Lower lobe of right lung (tissue), 2 donors: ENCODE measurements around the gene GRIK5. TPM values are rescaled to one million over a fixed set of nuclear protein-coding genes. Genes with fewer than 3 reads are reported as not detected.

Source experiments
- ATAC-seq, 2 donors: fragments of 200-7000 bp; cut with Tn5 transposase; one replicate each; pipeline ENCODE4 v1.9.1; 2020 to 2022; ENCODE audit warnings: mild to moderate bottlenecking in 2 of 2, moderate library complexity in 2 of 2
- DNase-seq: peaks from one replicate; pipeline ENCODE4 v3.0.0-alpha.2; 2020
- H3K27ac ChIP-seq: fragments of 200-600 bp; one replicate; pipeline ENCODE4 v1.8.0; 2022
- H3K27me3 ChIP-seq: fragments of 200-600 bp; one replicate; pipeline ENCODE4 v1.8.0; 2022; ENCODE audit warnings: low read depth
- H3K36me3 ChIP-seq: fragments of 200-600 bp; one replicate; pipeline ENCODE4 v1.8.0; 2022; ENCODE audit warnings: mild to moderate bottlenecking
- H3K4me1 ChIP-seq: fragments of 200-600 bp; one replicate; pipeline ENCODE4 v1.8.0; 2022
- H3K4me3 ChIP-seq: fragments of 200-600 bp; one replicate; pipeline ENCODE4 v1.8.0; 2022; ENCODE audit warnings: mild to moderate bottlenecking
- H3K9me3 ChIP-seq: fragments of 200-600 bp; one replicate; pipeline ENCODE4 v1.8.0; 2022
- intact Hi-C: fragments of 100-400 bp; cut with DNase I; formaldehyde crosslinking; loops from one replicate; pipeline ENCODE4 v1.11.0; 2022
- total RNA-seq: library from RNA; stranded (reverse); fragmentation: NEBNext Ultra II Directional; extraction: Animal tissue kit (Norgen Biotek cat#: 25700); gene quantifications from one replicate; pipeline ENCODE4 v1.2.1, GENCODE V29; 2021
- TF ChIP-seq, protein P1 (sequence below): fragments of 200-600 bp; IDR thresholded peaks from one replicate; pipeline ENCODE4 v1.8.0; 2022; ENCODE audit warnings: antibody characterized with exemption, mild to moderate bottlenecking
- donor health status: DM: no; HTN: yes; CAD: no; lungs with severe emphysema.

The GRIK5 gene
- total RNA-seq, 1 donor from 2014 or later = 0.41 TPM

DNA sequence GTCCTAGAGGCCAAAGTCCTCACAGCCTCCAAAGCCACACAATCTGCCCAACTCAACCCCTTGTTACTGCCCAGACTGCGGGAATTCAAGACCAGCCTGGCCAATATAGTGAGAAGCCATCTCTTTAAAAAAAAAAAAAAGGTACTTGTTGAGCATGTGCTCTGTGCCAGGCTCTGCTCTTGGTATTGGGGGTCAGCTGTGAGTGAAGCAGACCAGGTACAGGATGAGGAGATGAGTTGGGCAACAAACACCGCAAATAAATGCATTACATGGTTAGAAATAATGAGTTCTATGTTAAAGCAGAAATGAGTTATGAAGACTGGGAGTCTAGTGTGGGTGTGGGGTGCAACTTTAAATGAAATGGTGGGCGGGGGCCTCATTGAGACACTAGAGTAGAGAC, 9.9 kb downstream of the GRIK5 start:
- intact Hi-C loops = no loop called here
- H3K27me3 ChIP-seq = peaks cover under 1% of the 10 kb centered on the region
- H3K36me3 ChIP-seq = no peaks in the 10 kb centered on the region
- no peaks in the 10 kb centered on the region for H3K9me3 ChIP-seq
- H3K4me1 ChIP-seq = no peaks in the 10 kb centered on the region
- ATAC-seq (no peak), DNase-seq (no peak)
- H3K27ac ChIP-seq = no peak overlapping the region
- TF ChIP-seq, protein P1, sequence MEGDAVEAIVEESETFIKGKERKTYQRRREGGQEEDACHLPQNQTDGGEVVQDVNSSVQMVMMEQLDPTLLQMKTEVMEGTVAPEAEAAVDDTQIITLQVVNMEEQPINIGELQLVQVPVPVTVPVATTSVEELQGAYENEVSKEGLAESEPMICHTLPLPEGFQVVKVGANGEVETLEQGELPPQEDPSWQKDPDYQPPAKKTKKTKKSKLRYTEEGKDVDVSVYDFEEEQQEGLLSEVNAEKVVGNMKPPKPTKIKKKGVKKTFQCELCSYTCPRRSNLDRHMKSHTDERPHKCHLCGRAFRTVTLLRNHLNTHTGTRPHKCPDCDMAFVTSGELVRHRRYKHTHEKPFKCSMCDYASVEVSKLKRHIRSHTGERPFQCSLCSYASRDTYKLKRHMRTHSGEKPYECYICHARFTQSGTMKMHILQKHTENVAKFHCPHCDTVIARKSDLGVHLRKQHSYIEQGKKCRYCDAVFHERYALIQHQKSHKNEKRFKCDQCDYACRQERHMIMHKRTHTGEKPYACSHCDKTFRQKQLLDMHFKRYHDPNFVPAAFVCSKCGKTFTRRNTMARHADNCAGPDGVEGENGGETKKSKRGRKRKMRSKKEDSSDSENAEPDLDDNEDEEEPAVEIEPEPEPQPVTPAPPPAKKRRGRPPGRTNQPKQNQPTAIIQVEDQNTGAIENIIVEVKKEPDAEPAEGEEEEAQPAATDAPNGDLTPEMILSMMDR = no peak
- H3K4me3 ChIP-seq = no peak overlapping the region

DNA sequence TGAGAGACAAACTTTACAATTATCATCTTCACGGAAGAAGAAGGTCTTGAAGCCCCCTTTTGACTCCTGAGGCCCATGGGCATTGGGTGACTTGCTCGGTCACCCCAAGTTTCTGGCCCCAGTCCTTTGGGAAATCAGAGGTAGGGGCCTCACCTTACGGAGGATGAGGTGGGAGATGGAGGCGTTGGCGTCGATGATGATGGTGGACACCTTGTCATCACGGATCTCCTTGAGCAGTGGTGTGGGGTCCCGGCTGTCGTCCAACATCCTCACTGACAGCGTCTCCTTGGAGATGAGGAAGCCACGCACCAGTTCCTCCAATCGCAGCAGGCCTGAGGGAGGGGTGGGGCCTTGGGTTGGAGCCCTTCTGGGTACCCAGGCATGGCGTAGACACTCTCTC, 10.8 kb downstream of the GRIK5 start:
- Histone ChIP-seq H3K27ac (no peak overlapping the region), H3K36me3 (no peaks in the 10 kb centered on the region), H3K9me3 (no peaks in the 10 kb centered on the region), H3K4me1 (no peaks in the 10 kb centered on the region), H3K27me3 (no peaks in the 10 kb centered on the region), H3K4me3 (no peak overlapping the region)
- ATAC-seq (no peak), DNase-seq (no peak)
- TF ChIP-seq, protein P1 = no peak
- intact Hi-C loops = no loop called here

GRCh38 chr19:42057846-42058245, 12.2 kb downstream of the GRIK5 start:
- TF ChIP-seq, protein P1 = no peak
- intact Hi-C loops = no loop called here
- Histone ChIP-seq H3K4me1 (no peaks in the 10 kb centered on the region), H3K9me3 (no peaks in the 10 kb centered on the region), H3K27ac (no peak overlapping the region), H3K27me3 (no peaks in the 10 kb centered on the region), H3K36me3 (no peaks in the 10 kb centered on the region), H3K4me3 (no peak overlapping the region)
- DNase-seq (no peak), ATAC-seq (no peak)

- TF ChIP-seq, protein P1 = no peak
- intact Hi-C loops = no loop called here
- Histone ChIP-seq H3K9me3 (no peaks in the 10 kb centered on the region), H3K4me3 (no peak overlapping the region), H3K27me3 (no peaks in the 10 kb centered on the region), H3K4me1 (no peaks in the 10 kb centered on the region), H3K36me3 (no peaks in the 10 kb centered on the region), H3K27ac (no peak overlapping the region)
- no peak for DNase-seq
- ATAC-seq = no peak
Measured at GRCh38 chr19:42054205-42054604, 15.8 kb downstream of the GRIK5 start.

GRCh38 chr19:42053037-42053935, 16.7 kb downstream of the GRIK5 start:
- H3K27ac ChIP-seq = no peak overlapping the region
- no peaks in the 10 kb centered on the region for H3K36me3 ChIP-seq
- H3K4me3 ChIP-seq = no peak overlapping the region
- TF ChIP-seq, protein P1 = no peak
- DNase-seq = no peak
- H3K27me3 ChIP-seq = no peaks in the 10 kb centered on the region
- no peaks in the 10 kb centered on the region for H3K9me3 ChIP-seq
- H3K4me1 ChIP-seq = no peaks in the 10 kb centered on the region
- intact Hi-C loops = no loop called here
- ATAC-seq = peak in 1 of 2 donors; percentile 7
